ENCODE data around the gene UNG. TPM values are rescaled to one million over a fixed set of nuclear protein-coding genes. Genes with fewer than 3 reads are reported as not detected.

Gene UNG
- total RNA-seq, 1 donor: 30.8 TPM

DNA sequence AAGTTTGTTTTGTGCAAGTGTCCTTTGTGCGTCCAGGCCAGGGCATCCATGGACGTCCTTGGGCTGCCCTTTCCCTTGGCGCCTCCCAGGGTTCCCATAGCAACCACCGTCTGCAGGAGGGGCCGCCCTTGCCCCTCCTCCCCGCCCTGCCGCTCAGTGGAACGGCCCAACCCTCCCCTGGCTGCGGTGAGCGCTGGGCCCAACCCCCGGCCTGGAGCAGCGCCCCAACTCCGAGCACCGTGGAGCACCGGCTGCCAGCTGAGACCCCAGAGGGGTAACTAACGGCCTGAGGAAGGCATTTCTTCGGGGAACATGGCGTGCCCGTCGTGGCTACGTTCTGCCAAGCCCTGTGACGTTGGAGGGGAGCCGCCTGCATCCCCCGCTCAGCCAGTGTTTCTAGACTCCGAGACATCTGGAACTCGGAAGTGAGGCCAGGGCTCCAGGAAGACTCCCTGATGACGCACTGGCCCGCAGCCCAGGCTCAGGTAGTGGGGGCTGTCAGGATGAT, 13.6 kb downstream of the UNG start:
- peak overlapping the region; percentile 78 for H3K4me3 ChIP-seq (ENCODE audit: low read depth, low read length)
- peak; percentile 79 for DNase-seq (ENCODE audit: low read depth)
- TF ChIP-seq, protein P1, sequence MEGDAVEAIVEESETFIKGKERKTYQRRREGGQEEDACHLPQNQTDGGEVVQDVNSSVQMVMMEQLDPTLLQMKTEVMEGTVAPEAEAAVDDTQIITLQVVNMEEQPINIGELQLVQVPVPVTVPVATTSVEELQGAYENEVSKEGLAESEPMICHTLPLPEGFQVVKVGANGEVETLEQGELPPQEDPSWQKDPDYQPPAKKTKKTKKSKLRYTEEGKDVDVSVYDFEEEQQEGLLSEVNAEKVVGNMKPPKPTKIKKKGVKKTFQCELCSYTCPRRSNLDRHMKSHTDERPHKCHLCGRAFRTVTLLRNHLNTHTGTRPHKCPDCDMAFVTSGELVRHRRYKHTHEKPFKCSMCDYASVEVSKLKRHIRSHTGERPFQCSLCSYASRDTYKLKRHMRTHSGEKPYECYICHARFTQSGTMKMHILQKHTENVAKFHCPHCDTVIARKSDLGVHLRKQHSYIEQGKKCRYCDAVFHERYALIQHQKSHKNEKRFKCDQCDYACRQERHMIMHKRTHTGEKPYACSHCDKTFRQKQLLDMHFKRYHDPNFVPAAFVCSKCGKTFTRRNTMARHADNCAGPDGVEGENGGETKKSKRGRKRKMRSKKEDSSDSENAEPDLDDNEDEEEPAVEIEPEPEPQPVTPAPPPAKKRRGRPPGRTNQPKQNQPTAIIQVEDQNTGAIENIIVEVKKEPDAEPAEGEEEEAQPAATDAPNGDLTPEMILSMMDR (IDR thresholded peaks at IDR 0.05; ENCODE audit: insufficient read depth, low read length): no peak

DNA sequence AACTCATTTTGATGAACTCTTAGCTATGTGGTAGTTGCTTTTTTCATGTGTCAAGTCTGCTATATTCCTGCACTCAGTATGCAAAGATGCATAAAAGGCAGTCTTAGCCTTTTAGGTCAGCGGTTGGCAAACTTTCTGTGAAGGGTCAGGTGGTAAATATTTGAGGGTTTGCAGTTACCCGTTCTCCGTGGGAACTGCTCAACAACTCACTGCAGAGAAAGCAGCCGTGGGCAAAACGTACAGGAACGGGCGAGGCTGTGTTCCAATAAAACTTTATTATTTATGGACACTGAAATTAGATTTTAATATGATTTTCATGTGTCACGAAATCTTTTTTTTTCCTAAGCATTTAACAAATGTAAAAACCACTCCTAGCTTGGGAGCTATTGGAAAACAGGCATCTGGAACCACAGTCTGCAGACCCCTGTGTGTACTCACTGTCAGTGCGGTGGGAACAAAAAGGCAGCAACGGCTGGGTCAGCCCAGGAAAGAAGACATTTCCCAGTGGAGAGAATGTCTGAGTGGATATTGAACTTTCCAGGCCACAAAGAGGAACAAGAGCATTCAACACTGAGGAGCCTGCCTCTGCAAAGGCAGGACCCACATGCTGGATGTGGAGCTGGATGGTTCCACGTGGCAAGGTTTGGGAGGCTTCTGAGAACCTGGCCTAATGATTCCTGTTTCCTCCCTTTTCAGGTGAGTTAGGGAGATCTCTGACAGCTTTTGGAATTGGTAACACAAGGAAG, 15.5 kb downstream of the UNG start:
- DNase-seq (ENCODE audit: low read depth): no peak
- TF ChIP-seq, protein P1 (IDR thresholded peaks at IDR 0.05; ENCODE audit: insufficient read depth, low read length): no peak
- no peak overlapping the region for H3K4me3 ChIP-seq (ENCODE audit: low read depth, low read length)

DNA sequence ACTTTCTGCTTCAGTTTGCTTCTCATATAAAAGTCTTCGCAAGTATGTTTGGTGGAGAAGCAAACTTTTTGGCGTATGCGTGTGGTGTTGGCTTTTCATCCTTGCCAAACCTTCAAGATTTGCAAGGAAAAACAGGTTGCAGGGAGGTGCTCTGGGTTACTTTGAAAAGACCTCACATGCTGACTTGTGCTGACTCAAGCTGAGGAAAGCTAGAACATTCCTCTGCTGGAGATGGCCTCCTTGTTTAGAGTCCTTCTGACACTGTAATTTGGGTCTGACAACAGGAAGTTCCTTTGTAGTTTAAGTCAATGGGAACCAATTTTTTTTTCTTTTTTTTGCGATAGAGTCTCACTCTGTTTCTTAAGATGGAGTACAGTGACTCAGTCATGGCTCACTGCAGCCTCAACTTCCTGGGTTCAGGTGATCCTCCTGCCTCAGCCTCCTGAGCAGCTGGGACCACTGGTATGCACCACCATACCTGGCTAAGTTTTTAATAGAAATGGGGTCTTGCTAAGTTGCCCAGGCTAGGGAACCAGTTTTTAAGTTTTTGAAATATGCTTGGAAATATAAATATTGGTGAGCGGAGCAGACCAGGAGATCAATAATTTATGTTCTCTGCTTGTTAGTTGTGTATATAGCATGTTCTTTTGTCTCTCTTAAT, 16.4 kb downstream of the UNG start:
- TF ChIP-seq, protein P1 (IDR thresholded peaks at IDR 0.05; ENCODE audit: insufficient read depth, low read length): no peak
- DNase-seq (ENCODE audit: low read depth): no peak
- H3K4me3 ChIP-seq (ENCODE audit: low read depth, low read length): no peak overlapping the region

DNA sequence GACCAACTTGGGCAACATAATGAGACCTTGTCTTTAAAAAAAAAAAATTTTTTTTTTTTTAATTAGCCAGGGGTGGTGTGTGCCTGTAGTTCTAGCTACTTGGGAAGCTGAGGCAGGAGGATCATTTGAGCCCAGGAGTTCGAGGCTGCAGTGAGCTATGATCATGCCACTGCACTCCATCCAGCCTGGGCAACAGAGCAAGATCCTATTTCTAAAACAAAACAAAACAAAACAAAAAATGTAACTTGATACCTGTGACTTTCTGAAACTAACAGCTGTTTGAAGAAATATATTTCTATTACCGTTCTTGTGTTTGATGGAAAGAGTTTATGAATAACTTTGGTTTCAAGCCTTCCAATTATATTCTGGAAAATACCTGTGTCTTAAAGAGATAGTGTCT, 17.2 kb downstream of the UNG start:
- no peak overlapping the region for H3K4me3 ChIP-seq (ENCODE audit: low read depth, low read length)
- TF ChIP-seq, protein P1 (IDR thresholded peaks at IDR 0.05; ENCODE audit: insufficient read depth, low read length): no peak
- no peak for DNase-seq (ENCODE audit: low read depth)

DNA sequence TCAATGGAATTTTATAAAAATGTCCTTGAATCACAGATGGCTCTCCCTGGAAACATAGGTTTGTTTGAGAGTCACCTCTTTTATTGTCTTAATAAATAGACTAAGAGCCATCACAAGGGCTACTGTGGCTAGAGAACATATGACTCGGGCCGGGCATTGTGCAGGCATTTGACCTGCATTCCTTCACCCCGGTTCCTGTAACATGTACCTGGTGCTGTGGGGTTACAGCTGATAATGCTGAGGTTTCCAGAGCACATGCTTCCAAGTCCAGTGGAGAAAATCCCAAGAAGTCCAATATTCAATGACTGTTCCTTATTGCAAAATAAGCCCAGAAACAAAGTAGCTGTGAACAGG, 18.0 kb downstream of the UNG start:
- H3K4me3 ChIP-seq (ENCODE audit: low read depth, low read length): no peak overlapping the region
- no peak for DNase-seq (ENCODE audit: low read depth)
- TF ChIP-seq, protein P1 (IDR thresholded peaks at IDR 0.05; ENCODE audit: insufficient read depth, low read length): no peak

DNA sequence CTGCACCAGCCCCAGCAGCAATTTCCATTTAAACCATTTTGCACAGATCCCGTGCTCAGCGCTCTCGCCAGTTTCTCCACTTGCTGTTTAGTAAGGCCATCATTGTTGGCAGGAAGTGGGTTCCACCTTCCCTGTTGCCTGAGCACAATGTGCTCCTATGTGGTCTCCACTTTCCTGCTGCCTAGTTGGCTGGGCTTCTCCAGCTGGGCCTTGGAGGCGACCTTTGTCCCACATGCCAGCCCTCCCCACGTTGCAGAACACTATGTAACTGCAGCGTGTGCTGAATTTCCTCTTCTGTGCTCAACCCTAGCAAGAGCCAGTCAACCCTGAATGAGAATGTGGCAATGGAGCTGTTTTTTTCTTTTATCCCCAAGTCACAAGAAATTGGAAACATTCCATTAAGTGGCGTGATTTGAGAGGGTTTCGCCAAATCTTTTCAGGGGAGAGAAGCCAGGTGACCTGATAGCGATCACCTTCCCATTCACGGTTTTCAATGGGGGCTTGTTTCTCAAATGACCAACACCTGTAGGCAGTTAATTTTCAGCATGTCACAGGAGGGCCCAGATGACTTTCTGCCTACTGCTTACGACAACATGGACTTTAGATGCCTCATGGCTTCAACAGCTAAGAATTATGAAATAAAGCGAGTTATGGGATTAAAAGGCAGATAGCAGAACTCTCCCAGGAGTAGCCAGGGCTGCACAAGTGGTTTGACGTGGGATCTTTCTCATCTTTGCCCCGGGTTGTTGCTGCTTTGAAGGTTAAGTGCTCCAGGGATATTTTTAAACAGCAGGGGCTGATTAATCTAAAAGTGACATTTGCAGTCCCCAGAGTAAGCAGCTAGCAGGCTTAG, 18.6 kb downstream of the UNG start, which contains the start of gene ACACB:
Gene ACACB, plus strand, starts transcription at position 830 of the 853 bp plus-strand sequence. CDS start 22,819 bp downstream, outside the sequence.
- TF ChIP-seq, protein P1 (IDR thresholded peaks at IDR 0.05; ENCODE audit: insufficient read depth, low read length): no peak
- no peak for DNase-seq (ENCODE audit: low read depth)
- H3K4me3 ChIP-seq (ENCODE audit: low read depth, low read length): no peak within 1 kb of the TSS

Data from fibroblast of the aortic adventitia (primary cell).